ENCODE results near the gene DCTN2.

The DCTN2 gene

GRCh38 chr12:57488402-57489156 lies 58.4 kb downstream of the DCTN2 start:
- DNase-seq (ENCODE audit: low read depth), result peak; percentile 12

GRCh38 chr12:57487597-57488401 lies 59.2 kb downstream of the DCTN2 start, which contains the start of gene MARS1:
Gene MARS1, plus strand, starts transcription at chr12:57488068. Its CDS starts 23 bp downstream, at chr12:57488091.
- peak; percentile 98 for DNase-seq (ENCODE audit: low read depth)

GRCh38 chr12:57487055-57487596 lies 59.9 kb downstream of the DCTN2 start:
- DNase-seq (ENCODE audit: low read depth), result no peak

- DNase-seq (ENCODE audit: low read depth), result no peak
Observed at GRCh38 chr12:57485695-57486094, 61.3 kb downstream of the DCTN2 start.

- DNase-seq (ENCODE audit: low read depth), result peak; percentile 85
Observed at GRCh38 chr12:57483466-57483865, 63.5 kb downstream of the DCTN2 start.

- DNase-seq (ENCODE audit: low read depth), result no peak
Observed at GRCh38 chr12:57481671-57482070, 65.3 kb downstream of the DCTN2 start.
